Uterus (tissue), 2 donors: Measurements from ENCODE around the gene DUSP22.

Experiments used
- POLR2A ChIP-seq, 2 donors: fragments of 450-650 bp; IDR thresholded peaks; one replicate each; pipeline ENCODE4 v1.6.1; 2016; ENCODE audit warnings: antibody characterized with exemption in 2 of 2, mild to moderate bottlenecking in 1 of 2, moderate library complexity in 1 of 2
- TF ChIP-seq, protein P1 (sequence below), 4 experiments: fragments of 200-600 bp in 2 of 4; fragments of 450-650 bp in 2 of 4; sonication (generic) in 2 of 4; IDR thresholded peaks; one replicate each; pipeline ENCODE4 v1.5.1; 2016 to 2019; ENCODE audit warnings: antibody characterized with exemption in 4 of 4, mild to moderate bottlenecking in 2 of 4, moderate library complexity in 1 of 4

DNA sequence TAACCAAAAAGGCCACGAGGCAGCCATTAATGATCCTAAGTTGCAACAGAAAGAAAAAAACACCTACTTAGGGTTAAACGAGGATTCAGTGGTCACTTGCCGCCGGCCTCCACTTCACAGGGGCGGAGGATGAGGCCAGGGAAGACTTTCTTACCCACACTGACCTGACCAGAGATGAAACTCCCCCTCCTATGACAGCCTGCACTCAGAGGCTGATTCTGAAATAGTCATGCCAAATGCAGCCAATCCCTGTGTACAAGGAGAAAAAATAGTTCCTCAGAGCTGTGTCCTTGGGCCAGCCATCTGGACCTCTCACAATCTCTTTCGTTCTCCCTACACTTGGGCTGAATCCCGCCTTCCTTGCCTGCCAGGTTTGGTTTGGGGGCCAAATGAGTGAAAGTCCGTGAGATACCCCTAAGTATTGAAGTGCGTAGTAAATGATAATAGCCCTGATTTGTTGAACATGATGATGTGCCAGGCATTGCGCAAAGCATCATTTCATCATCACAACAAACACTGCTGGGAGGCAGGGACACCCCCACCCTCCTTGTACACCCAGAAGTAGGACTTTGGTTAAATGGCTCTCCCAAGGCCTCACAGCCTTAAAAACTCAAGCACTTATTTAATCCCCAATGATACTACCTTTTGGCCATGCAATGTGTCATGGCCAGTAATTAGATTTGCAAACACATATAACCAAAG, 96.1 kb downstream of the DUSP22 start:
- TF ChIP-seq, protein P1, sequence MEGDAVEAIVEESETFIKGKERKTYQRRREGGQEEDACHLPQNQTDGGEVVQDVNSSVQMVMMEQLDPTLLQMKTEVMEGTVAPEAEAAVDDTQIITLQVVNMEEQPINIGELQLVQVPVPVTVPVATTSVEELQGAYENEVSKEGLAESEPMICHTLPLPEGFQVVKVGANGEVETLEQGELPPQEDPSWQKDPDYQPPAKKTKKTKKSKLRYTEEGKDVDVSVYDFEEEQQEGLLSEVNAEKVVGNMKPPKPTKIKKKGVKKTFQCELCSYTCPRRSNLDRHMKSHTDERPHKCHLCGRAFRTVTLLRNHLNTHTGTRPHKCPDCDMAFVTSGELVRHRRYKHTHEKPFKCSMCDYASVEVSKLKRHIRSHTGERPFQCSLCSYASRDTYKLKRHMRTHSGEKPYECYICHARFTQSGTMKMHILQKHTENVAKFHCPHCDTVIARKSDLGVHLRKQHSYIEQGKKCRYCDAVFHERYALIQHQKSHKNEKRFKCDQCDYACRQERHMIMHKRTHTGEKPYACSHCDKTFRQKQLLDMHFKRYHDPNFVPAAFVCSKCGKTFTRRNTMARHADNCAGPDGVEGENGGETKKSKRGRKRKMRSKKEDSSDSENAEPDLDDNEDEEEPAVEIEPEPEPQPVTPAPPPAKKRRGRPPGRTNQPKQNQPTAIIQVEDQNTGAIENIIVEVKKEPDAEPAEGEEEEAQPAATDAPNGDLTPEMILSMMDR (IDR thresholded peaks at IDR 0.05), result no peak
- TF ChIP-seq POLR2A (IDR thresholded peaks at IDR 0.05), result no peak
